GM12878 (cell line): ENCODE results near the gene DLG2. TPM values are rescaled to one million over a fixed set of nuclear protein-coding genes. Genes with fewer than 3 reads are reported as not detected.

Experiments
- ATAC-seq: fragments of 200-7000 bp; cut with Tn5 transposase; 3 replicates; pipeline ENCODE4 v1.9.1; 2020; ENCODE audit warnings: mild to moderate bottlenecking, moderate library complexity
- BruUV-seq: library from RNA; stranded (reverse); fragments of 400-500 nt; replicated peaks from 2 replicates; lab custom pipeline; 2021; lab: Mats Ljungman, UMichigan
- CTCF ChIA-PET: fragments of 300-600 bp; sonication (Branson Sonifier 250); formaldehyde crosslinking; extraction: SDS; loops from one replicate; lab custom pipeline; 2021; ENCODE audit warnings: inconsistent platforms; lab: Yijun Ruan, JAX
- POLR2A ChIA-PET: fragments of 350-600 bp; formaldehyde crosslinking; extraction: SDS; loops from one replicate; lab custom pipeline; 2021; ENCODE audit warnings: inconsistent platforms; lab: Charles Lee
- RAD21 ChIA-PET: fragments of 300-600 bp; sonication (Branson Sonifier 250); formaldehyde crosslinking; loops from one replicate; lab custom pipeline; 2023; ENCODE audit warnings: antibody characterized with exemption; ENCODE audit not compliant: unreplicated experiment; lab: Charles Lee
- SMC1A ChIA-PET: fragments of 300-600 bp; sonication (Branson Sonifier 250); formaldehyde crosslinking; loops from one replicate; lab custom pipeline; 2023; ENCODE audit not compliant: unreplicated experiment, uncharacterized antibody; lab: Charles Lee
- DNase-seq: peaks from one replicate; pipeline ENCODE4 v3.0.0-alpha.2; 2011; ENCODE audit warnings: low read depth, low spot score
- FAIRE-seq: peaks from 3 replicates; lab custom pipeline; 2011; peaks lifted over from hg19 to GRCh38; lab: Jason Lieb, UNC
- H2AFZ ChIP-seq: 2 replicates; pipeline ENCODE4 v1.6.0; 2011; ENCODE audit warnings: low read depth, low read length, control low read depth; ENCODE audit not compliant: control insufficient read depth
- H3K27ac ChIP-seq: 2 replicates; pipeline ENCODE4 v1.5.1; 2011; ENCODE audit warnings: control low read depth; ENCODE audit not compliant: control insufficient read depth, insufficient read depth
- H3K27me3 ChIP-seq, 2 experiments: replicated peaks in 1 of 2; 2 replicates each; pipeline versions ENCODE4 v1.6.0 to v1.6.1; 2011; ENCODE audit warnings: low read length in 1 of 2; ENCODE audit not compliant: control insufficient read depth in 2 of 2, insufficient read depth in 2 of 2
- H3K36me3 ChIP-seq, 2 experiments: 2 replicates each; pipeline ENCODE4 v1.5.1; 2011; ENCODE audit warnings: low read length in 1 of 2; ENCODE audit not compliant: control insufficient read depth in 2 of 2, insufficient read depth in 2 of 2
- H3K4me1 ChIP-seq: 2 replicates; pipeline ENCODE4 v1.6.1; 2011; ENCODE audit warnings: mild to moderate bottlenecking, low read length, moderate library complexity, mixed read lengths; ENCODE audit not compliant: control insufficient read depth, insufficient read depth
- H3K4me2 ChIP-seq: 2 replicates; pipeline ENCODE4 v1.6.0; 2011; ENCODE audit warnings: control low read depth; ENCODE audit not compliant: control insufficient read depth, insufficient read depth
- H3K4me3 ChIP-seq: fragments of 200-600 bp; sonication (generic); 2 replicates; pipeline ENCODE4 v1.5.1; 2016
- H3K79me2 ChIP-seq: 2 replicates; pipeline ENCODE4 v1.6.0; 2011; ENCODE audit warnings: low read length; ENCODE audit not compliant: control insufficient read depth, insufficient read depth
- H3K9ac ChIP-seq: 2 replicates; pipeline ENCODE4 v1.8.0; 2011; ENCODE audit warnings: low read length, control low read depth, mixed read lengths; ENCODE audit not compliant: control insufficient read depth, insufficient read depth
- H3K9me3 ChIP-seq: replicated peaks from 3 replicates; pipeline ENCODE4 v1.5.1; 2011; ENCODE audit warnings: mild to moderate bottlenecking, low read length; ENCODE audit not compliant: control insufficient read depth, insufficient read depth
- H4K20me1 ChIP-seq: 2 replicates; pipeline ENCODE4 v1.6.0; 2011; ENCODE audit not compliant: control insufficient read depth, insufficient read depth
- CHD1 ChIP-seq: IDR thresholded peaks from 2 replicates; pipeline ENCODE4 v1.6.1; 2012; ENCODE audit warnings: low read depth, low read length, improper control_type of control experiment
- CREM ChIP-seq: IDR thresholded peaks from 2 replicates; pipeline ENCODE4 v1.6.1; 2014; ENCODE audit warnings: antibody characterized with exemption, low read depth
- CUX1 ChIP-seq: IDR thresholded peaks from 2 replicates; pipeline ENCODE4 v1.6.1; 2012; ENCODE audit warnings: improper control_type of control experiment, low read depth, low read length; ENCODE audit not compliant: insufficient replicate concordance
- EP300 ChIP-seq, 2 experiments: fragments of 150-350 bp in 1 of 2; IDR thresholded peaks; 2 replicates each; pipeline ENCODE4 v1.6.1; 2011 to 2012; ENCODE audit warnings: low read depth in 2 of 2, low read length in 2 of 2, borderline replicate concordance in 1 of 2, improper control_type of control experiment in 1 of 2, inconsistent platforms in 1 of 2; ENCODE audit not compliant: control insufficient read depth in 1 of 2
- ESRRA ChIP-seq: IDR thresholded peaks from 2 replicates; pipeline ENCODE4 v1.6.1; 2012; ENCODE audit warnings: mild to moderate bottlenecking, low read length, improper control_type of control experiment
- FOXK2 ChIP-seq: fragments of 450-650 bp; IDR thresholded peaks from 2 replicates; pipeline ENCODE4 v1.6.1; 2017; ENCODE audit warnings: mild to moderate bottlenecking, moderate library complexity
- GABPA ChIP-seq: IDR thresholded peaks from 2 replicates; pipeline ENCODE4 v1.6.1; 2014; ENCODE audit warnings: antibody characterized with exemption, low read depth, mild to moderate bottlenecking, inconsistent platforms
- JUND ChIP-seq: IDR thresholded peaks from 2 replicates; pipeline ENCODE4 v1.6.1; 2012; ENCODE audit warnings: low read depth, mild to moderate bottlenecking, low read length, improper control_type of control experiment, moderate library complexity
- MEF2A ChIP-seq: IDR thresholded peaks from 2 replicates; pipeline ENCODE4 v1.6.1; 2011; ENCODE audit warnings: low read depth, mild to moderate bottlenecking, low read length, moderate library complexity; ENCODE audit not compliant: insufficient read depth
- NFXL1 ChIP-seq: fragments of 450-650 bp; IDR thresholded peaks from 2 replicates; pipeline ENCODE4 v1.6.1; 2017; ENCODE audit warnings: antibody characterized with exemption, mild to moderate bottlenecking, borderline replicate concordance
- PBX3 ChIP-seq: IDR thresholded peaks from 2 replicates; pipeline ENCODE4 v1.6.1; 2011; ENCODE audit warnings: mild to moderate bottlenecking, low read depth, low read length, moderate library complexity; ENCODE audit not compliant: insufficient replicate concordance
- PRDM15 ChIP-seq: fragments of 450-650 bp; formaldehyde crosslinking; IDR thresholded peaks from 2 replicates; pipeline ENCODE4 v1.4.0; 2020; ENCODE audit warnings: mild to moderate bottlenecking, moderate library complexity
- SMC3 ChIP-seq: IDR thresholded peaks from 2 replicates; pipeline ENCODE4 v1.6.1; 2011; ENCODE audit warnings: low read length, improper control_type of control experiment, borderline replicate concordance
- ZBED1 ChIP-seq: IDR thresholded peaks from 2 replicates; pipeline ENCODE4 v1.6.1; 2016; ENCODE audit warnings: borderline replicate concordance
- WGBS: methylation state at CpG from one replicate; pipeline ENCODE4 v1.1.6; 2016; ENCODE audit warnings: low lambda C conversion rate; ENCODE audit not compliant: insufficient replicate concordance, insufficient coverage; ENCODE audit errors: missing lambda C conversion rate; 5-methylcytosine and 5-hydroxymethylcytosine counted together
- in situ Hi-C: fragments of 300-500 bp; cut with MboI; formaldehyde crosslinking; loops from 9 replicates; pipeline ENCODE4 v1.14.3; 2018; ENCODE audit warnings: mixed read lengths
- intact Hi-C: fragments of 100-400 bp; cut with micrococcal nuclease; formaldehyde crosslinking; loops from one replicate; pipeline ENCODE4 v1.14.2; 2022; ENCODE audit not compliant: unreplicated experiment
- polyA plus RNA-seq, 11 experiments: library from polyadenylated mRNA; depleted of rRNA in 4 of 11; unstranded in 6 of 11; stranded (reverse) in 5 of 11; fragments of >200 nt; fragmentation: Nextera tagmentation in 4 of 11; fragmentation: Illumina TruSeq in 1 of 11; extraction: Ambion mirVana in 4 of 11; extraction: Trizol in 1 of 11; gene quantifications; 1 replicate in 1 of 11; 2 replicates in 10 of 11; pipeline versions ENCODE4 v1.2.1 to v1.2.3, GENCODE V29; 2011 to 2016; ENCODE audit warnings: inconsistent platforms in 2 of 11, missing spikeins in 2 of 11, low read depth in 1 of 11
- total RNA-seq, 4 experiments: library from RNA; depleted of rRNA in 3 of 4; stranded (reverse); fragments of >200 nt in 3 of 4; fragmentation: Illumina TruSeq in 1 of 4; extraction: Trizol in 1 of 4; gene quantifications; 2 replicates each; pipeline versions ENCODE4 v1.2.1 to v1.2.3, GENCODE V29; 2013 to 2021

The DLG2 gene
- total and polyA plus RNA-seq, 10 of the 15 experiments (the other 5 are each of a cell fraction or from before 2014, with no cell fraction given) = 0.09 to 0.98 (median 0.35) TPM

GRCh38 chr11:85539029-85539689, 88.0 kb downstream of the DLG2 start:
- H3K36me3 ChIP-seq = no peaks in the 10 kb centered on the region
- H3K9me3 ChIP-seq = no peaks in the 10 kb centered on the region; the same call in 2 of the 3 replicates
- H2AFZ ChIP-seq = no peak overlapping the region
- ATAC-seq = no peak
- ChIA-PET POLR2A (no interaction called here), SMC1A (no interaction called here), RAD21 (no interaction called here), CTCF (interaction anchor here (0.5 to 0.7 kb wide), 2 partner anchors 802 to 814 kb away, joined by 3 to 4 read pairs; no protein-coding TSS in a partner anchor)
- no TSS peak for BruUV-seq
- no peak for FAIRE-seq
- intact Hi-C loops = no loop called here
- in situ Hi-C loops = no loop called here
- H3K4me1 ChIP-seq = no peaks in the 10 kb centered on the region
- 0% methylated on average over 1 of the region's 1 CpG for WGBS
- no peak overlapping the region for H3K4me3 ChIP-seq
- no peak overlapping the region for H3K4me2 ChIP-seq
- H4K20me1 ChIP-seq = no peaks in the 10 kb centered on the region
- H3K27ac ChIP-seq = no peak overlapping the region
- no peak for DNase-seq
- H3K9ac ChIP-seq = no peak overlapping the region
- no peaks in the 10 kb centered on the region for H3K79me2 ChIP-seq
- H3K27me3 ChIP-seq = no peaks in the 10 kb centered on the region
- TF ChIP-seq EP300 (IDR thresholded peaks at IDR 0.05; ENCODE audit: borderline replicate concordance in 1 of 2, control insufficient read depth in 1 of 2, low read depth in 2 of 2, low read length in 2 of 2) (no peak), CHD1 (no peak), CREM (no peak), MEF2A (no peak), GABPA (no peak), PRDM15 (no peak), FOXK2 (no peak), ESRRA (no peak), PBX3 (no peak), SMC3 (no peak), CUX1 (no peak), NFXL1 (no peak), ZBED1 (no peak), JUND (no peak)
